Common myeloid progenitor, CD34-positive (primary cell): ENCODE data around the gene NCF1.
"Not testable (repeated sequence)": the region's sequence is repeated elsewhere in the genome, so short reads cannot be mapped to it uniquely, and the experiment has no call there.

Source experiments
- CTCF ChIA-PET: fragments of 350-600 bp; sonication (Branson Sonifier 250); formaldehyde crosslinking; loops from one replicate; lab custom pipeline; 2021; ENCODE audit warnings: antibody characterized with exemption; lab: Charles Lee
- POLR2A ChIA-PET: fragments of 350-600 bp; sonication (Branson Sonifier 250); formaldehyde crosslinking; loops from one replicate; lab custom pipeline; 2021; ENCODE audit warnings: antibody characterized with exemption; lab: Charles Lee
- DNase-seq, 3 donors: peaks; one replicate each; pipeline versions ENCODE4 v3.0.0 to v3.0.0-alpha.2; 2013
- H3K27ac ChIP-seq, 2 experiments: 1 replicate in 1 of 2; 2 replicates in 1 of 2; pipeline ENCODE4 v1.7.0; 2013; ENCODE audit warnings: inconsistent platforms in 2 of 2, low read length in 2 of 2, mild to moderate bottlenecking in 2 of 2, low read depth in 1 of 2, moderate library complexity in 1 of 2; ENCODE audit not compliant: severe bottlenecking in 2 of 2, insufficient read depth in 1 of 2, poor library complexity in 1 of 2
- H3K27me3 ChIP-seq, 5 experiments: replicated peaks in 2 of 5; 1 replicate in 3 of 5; 2 replicates in 2 of 5; pipeline versions ENCODE4 v1.6.1 to v1.7.0; 2013; ENCODE audit warnings: low read length in 4 of 5, mild to moderate bottlenecking in 2 of 5, moderate library complexity in 2 of 5, inconsistent platforms in 1 of 5; ENCODE audit not compliant: insufficient read depth in 5 of 5, control insufficient read depth in 4 of 5
- H3K36me3 ChIP-seq, 4 experiments: 1 replicate in 2 of 4; 2 replicates in 2 of 4; pipeline versions ENCODE4 v1.6.1 to v1.7.0; 2013; ENCODE audit warnings: low read length in 3 of 4, control low read depth in 1 of 4, mild to moderate bottlenecking in 1 of 4; ENCODE audit not compliant: control insufficient read depth in 4 of 4, insufficient read depth in 4 of 4
- H3K4me1 ChIP-seq, 4 experiments: 1 replicate in 3 of 4; 2 replicates in 1 of 4; pipeline versions ENCODE4 v1.6.1 to v1.7.1; 2013; ENCODE audit warnings: low read length in 3 of 4, mild to moderate bottlenecking in 3 of 4, control low read depth in 1 of 4, inconsistent platforms in 1 of 4, moderate library complexity in 1 of 4; ENCODE audit not compliant: control insufficient read depth in 4 of 4, insufficient read depth in 4 of 4; ENCODE audit errors: control extremely low read depth in 1 of 4
- H3K4me3 ChIP-seq, 7 experiments: 1 replicate in 4 of 7; 2 replicates in 3 of 7; pipeline versions ENCODE4 v1.5.1 to v1.7.0; 2013; ENCODE audit warnings: mild to moderate bottlenecking in 7 of 7, low read length in 6 of 7, moderate library complexity in 6 of 7, inconsistent platforms in 2 of 7, low read depth in 2 of 7, control low read depth in 1 of 7; ENCODE audit not compliant: insufficient read depth in 4 of 7, control insufficient read depth in 1 of 7; ENCODE audit errors: extremely low read depth in 1 of 7
- H3K9me3 ChIP-seq, 5 experiments: 1 replicate in 4 of 5; 2 replicates in 1 of 5; pipeline versions ENCODE4 v1.6.1 to v1.7.1; 2013; ENCODE audit warnings: low read length in 4 of 5, mild to moderate bottlenecking in 2 of 5, inconsistent platforms in 1 of 5, low read depth in 1 of 5, moderate library complexity in 1 of 5; ENCODE audit not compliant: control insufficient read depth in 4 of 5, insufficient read depth in 2 of 5; ENCODE audit errors: control extremely low read depth in 1 of 5
- WGBS: methylation state at CpG from one replicate; pipeline ENCODE4 v1.1.5; 2013; ENCODE audit not compliant: insufficient coverage; 5-methylcytosine and 5-hydroxymethylcytosine counted together

Gene NCF1

DNA sequence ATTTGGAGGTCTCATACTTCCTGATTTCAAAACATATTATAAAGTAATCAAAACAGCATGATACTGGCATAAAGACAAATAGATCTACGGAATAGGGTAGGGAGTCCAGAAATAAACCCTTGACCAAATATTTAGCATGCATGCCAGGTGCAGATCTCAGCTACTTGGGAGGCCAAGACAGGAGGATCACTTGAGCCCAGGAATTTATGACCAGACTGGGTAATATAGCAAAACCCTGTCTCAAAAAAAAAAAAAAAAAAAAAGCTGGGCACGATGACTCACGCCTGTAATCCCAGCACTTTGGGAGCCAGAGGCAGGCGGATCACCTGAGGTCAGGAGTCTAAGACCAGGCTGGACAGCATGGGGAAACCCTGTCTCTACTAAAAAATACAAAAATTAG lies 56.1 kb downstream of the NCF1 start:
- H3K36me3 ChIP-seq, H3K4me3 ChIP-seq, H3K9me3 ChIP-seq, POLR2A ChIA-PET, DNase-seq, H3K27me3 ChIP-seq, H3K4me1 ChIP-seq, CTCF ChIA-PET, H3K27ac ChIP-seq: not testable (repeated sequence)
- no CpG with 5 or more reads among the region's 4 CpGs for WGBS

DNA sequence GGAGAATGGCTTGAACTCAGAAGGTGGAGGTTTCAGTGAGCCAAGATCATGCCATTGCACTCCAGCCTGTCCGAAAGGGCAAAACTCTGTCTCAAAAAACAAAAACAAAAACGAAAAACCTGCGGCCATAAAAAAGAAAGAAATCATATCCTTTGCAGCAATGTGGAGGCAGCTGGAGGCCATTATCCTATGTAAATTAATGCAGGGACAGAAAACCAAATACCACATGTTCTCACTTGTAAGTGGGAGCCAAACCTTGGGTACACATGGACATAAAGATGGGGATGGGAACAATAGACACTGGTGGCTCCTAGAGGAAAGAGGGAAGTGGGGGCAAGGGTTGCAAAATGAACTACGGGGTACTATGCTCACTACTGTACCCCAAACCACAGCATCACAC lies 56.6 kb downstream of the NCF1 start:
- DNase-seq, H3K36me3 ChIP-seq, H3K4me3 ChIP-seq, POLR2A ChIA-PET, H3K27me3 ChIP-seq, CTCF ChIA-PET, H3K4me1 ChIP-seq, H3K9me3 ChIP-seq, H3K27ac ChIP-seq: not testable (repeated sequence)
- no CpG with 5 or more reads among the region's 4 CpGs for WGBS
